Esophagus muscularis mucosa (tissue), 3 donors: ENCODE measurements around the gene BAIAP2.

ENCODE experiments used
- CTCF ChIP-seq, 3 experiments: fragments of 200-600 bp in 2 of 3; fragments of 450-650 bp in 1 of 3; sonication (generic) in 2 of 3; IDR thresholded peaks; one replicate each; pipeline ENCODE4 v1.5.1; 2017 to 2019; ENCODE audit warnings: antibody characterized with exemption in 3 of 3, mild to moderate bottlenecking in 2 of 3, moderate library complexity in 1 of 3
- POLR2AphosphoS5 ChIP-seq, 2 donors: sonication (generic); formaldehyde crosslinking; IDR thresholded peaks; one replicate each; pipeline ENCODE4 v1.6.1; 2017; ENCODE audit warnings: antibody characterized with exemption in 2 of 2

- no peak for TF ChIP-seq CTCF (IDR thresholded peaks at IDR 0.05)
- no peak for TF ChIP-seq POLR2AphosphoS5 (IDR thresholded peaks at IDR 0.05)
These were observed 13.9 kb downstream of the BAIAP2 start for GRCh38 chr17:81048827-81049371.
